T-cell (primary cell): ENCODE measurements around the gene CAMK4. TPM values are rescaled to one million over a fixed set of nuclear protein-coding genes. Genes with fewer than 3 reads are reported as not detected.
A peak's percentile ranks its signal among the peaks of the same experiment; 100 is the strongest.

Experiments
- ATAC-seq, 4 experiments: fragments of 200-7000 bp in 3 of 4; fragments of 150-1000 bp in 1 of 4; cut with Tn5 transposase; replicated peaks in 1 of 4; 1 replicate in 3 of 4; 2 replicates in 1 of 4; pipeline ENCODE4 v1.10.0; 2021; ENCODE audit warnings: moderate library complexity in 3 of 4, mild to moderate bottlenecking in 2 of 4, moderate number of reproducible peaks in 1 of 4
- CTCF ChIA-PET, 2 donors: fragments of 300-600 bp; sonication (Branson Sonifier 250); formaldehyde crosslinking; loops; one replicate each; lab custom pipeline; 2022; ENCODE audit warnings: antibody characterized with exemption in 2 of 2; lab: Charles Lee
- POLR2A ChIA-PET, 2 donors: fragments of 300-600 bp; sonication (Branson Sonifier 250); formaldehyde crosslinking; loops; one replicate each; lab custom pipeline; 2022; ENCODE audit warnings: antibody characterized with exemption in 2 of 2; lab: Charles Lee
- DNase-seq, 35 experiments: peaks; one replicate each; pipeline versions ENCODE4 v3.0.0 to v3.0.0-alpha.2; 2013 to 2023
- H3K27ac ChIP-seq: one replicate; pipeline ENCODE4 v1.5.1; 2013; ENCODE audit warnings: low read length
- H3K27me3 ChIP-seq, 2 experiments: replicated peaks in 1 of 2; 1 replicate in 1 of 2; 2 replicates in 1 of 2; pipeline versions ENCODE4 v1.6.1 to v1.7.0; 2013; ENCODE audit warnings: low read length in 1 of 2, mixed read lengths in 1 of 2; ENCODE audit not compliant: control insufficient read depth in 2 of 2, insufficient read depth in 2 of 2; ENCODE audit errors: extremely low read depth in 1 of 2
- H3K36me3 ChIP-seq, 2 donors: 1 replicate in 1 of 2; 2 replicates in 1 of 2; pipeline versions ENCODE4 v1.6.1 to v1.7.0; 2013; ENCODE audit warnings: low read length in 1 of 2; ENCODE audit not compliant: control insufficient read depth in 2 of 2, insufficient read depth in 1 of 2; ENCODE audit errors: extremely low read depth in 1 of 2
- H3K4me1 ChIP-seq, 2 experiments: 1 replicate in 1 of 2; 2 replicates in 1 of 2; pipeline versions ENCODE4 v1.6.1 to v1.7.0; 2013; ENCODE audit warnings: low read length in 2 of 2, mixed read lengths in 1 of 2; ENCODE audit not compliant: insufficient read depth in 2 of 2, control insufficient read depth in 1 of 2; ENCODE audit errors: extremely low read depth in 1 of 2
- H3K4me3 ChIP-seq, 2 donors: 1 replicate in 1 of 2; 2 replicates in 1 of 2; pipeline versions ENCODE4 v1.5.1 to v1.7.0; 2013; ENCODE audit warnings: mild to moderate bottlenecking in 2 of 2, low read length in 1 of 2, moderate library complexity in 1 of 2; ENCODE audit not compliant: control insufficient read depth in 1 of 2; ENCODE audit errors: extremely low read depth in 1 of 2
- H3K9me3 ChIP-seq: 2 replicates; pipeline ENCODE4 v1.7.0; 2013
- H3K27ac Mint-ChIP-seq, 2 donors: one replicate each; pipeline ENCODE4 v1.8.0; 2020 to 2021; ENCODE audit warnings: mild to moderate bottlenecking in 2 of 2, mixed read lengths in 2 of 2
- H3K27me3 Mint-ChIP-seq, 2 donors: one replicate each; pipeline ENCODE4 v1.8.0; 2021 to 2022; ENCODE audit warnings: mixed read lengths in 2 of 2
- H3K36me3 Mint-ChIP-seq: one replicate; pipeline ENCODE4 v1.8.0; 2021; ENCODE audit warnings: mixed read lengths
- H3K4me1 Mint-ChIP-seq, 3 donors: one replicate each; pipeline ENCODE4 v1.8.0; 2020 to 2022; ENCODE audit warnings: mixed read lengths in 3 of 3, mild to moderate bottlenecking in 1 of 3
- H3K4me3 Mint-ChIP-seq, 3 donors: one replicate each; pipeline ENCODE4 v1.8.0; 2020 to 2022; ENCODE audit warnings: mild to moderate bottlenecking in 3 of 3, mixed read lengths in 3 of 3, moderate library complexity in 3 of 3
- H3K9me3 Mint-ChIP-seq, 3 donors: one replicate each; pipeline ENCODE4 v1.8.0; 2020 to 2022; ENCODE audit warnings: mixed read lengths in 3 of 3
- WGBS: methylation state at CpG from one replicate; pipeline ENCODE4 v1.1.5; 2013; ENCODE audit warnings: missing lambda C conversion rate; ENCODE audit not compliant: insufficient coverage; 5-methylcytosine and 5-hydroxymethylcytosine counted together
- total RNA-seq, 35 experiments: library from RNA in 6 of 35; stranded (reverse) in 6 of 35; fragments of 120-200 nt in 1 of 35; gene quantifications; one replicate each; pipeline versions ENCODE4 v1.2.1 to v1.2.4 and lab custom pipeline; 2013 to 2026

The CAMK4 gene
- total RNA-seq, 5 donors from 2014 or later (not counting 1 experiment from before 2014, with no cell fraction given): 120 to 274 (median 243) TPM

GRCh38 chr5:111511174-111511830, 287.1 kb downstream of the CAMK4 start:
- 13% methylated on average over 1 of the region's 2 CpGs for WGBS
- Mint-ChIP-seq H3K27ac (peak overlapping the region; percentile 95 to 99), H3K4me1 (peaks cover 23 to 51% (median 46%) of the 10 kb centered on the region in 3 donors), H3K27me3 (no peaks in the 10 kb centered on the region), H3K36me3 (no peaks in the 10 kb centered on the region), H3K9me3 (no peaks in the 10 kb centered on the region), H3K4me3 (peak overlapping the region; percentile 98 to 99 (median 99))
- no peaks in the 10 kb centered on the region for H3K36me3 ChIP-seq
- POLR2A ChIA-PET: interaction anchor here (0.5 to 1.7 kb wide), 12 partner anchors 12 to 1817 kb away, joined by 3 to 17 read pairs (median 3); partner anchors contain the start of gene WDR36 (in 1 of the 2)
- ATAC-seq: no peak
- no peaks in the 10 kb centered on the region for H3K27me3 ChIP-seq
- CTCF ChIA-PET: interaction anchor here (0.6 to 1.5 kb wide), 7 partner anchors 14 to 665 kb away, joined by 3 to 14 read pairs (median 4); no protein-coding TSS in a partner anchor
- H3K4me3 ChIP-seq: peak overlapping the region; percentile 77 to 93
- peaks cover 9 to 11% of the 10 kb centered on the region in 2 experiments for H3K4me1 ChIP-seq
- peak in 1 of 35 experiments; percentile 15 for DNase-seq
- H3K9me3 ChIP-seq: no peaks in the 10 kb centered on the region
- H3K27ac ChIP-seq: no peak overlapping the region

GRCh38 chr5:111511831-111512374, 287.7 kb downstream of the CAMK4 start:
- H3K36me3 Mint-ChIP-seq: no peaks in the 10 kb centered on the region
- H3K27ac Mint-ChIP-seq: peak overlapping the region; percentile 95 to 99
- under 1% methylated on average over 32 of the region's 32 CpGs for WGBS
- H3K4me3 Mint-ChIP-seq: peak overlapping the region; percentile 98 to 99 (median 99)
- POLR2A ChIA-PET: interaction anchor here (0.7 to 1.7 kb wide), 9 partner anchors 14 to 649 kb away, joined by 3 to 17 read pairs (median 3); partner anchors contain the start of gene WDR36 (in 1 of the 2)
- peak in 2 of 4 experiments; percentile 0 to 6 for ATAC-seq
- peaks cover 23 to 51% (median 46%) of the 10 kb centered on the region in 3 donors for H3K4me1 Mint-ChIP-seq
- DNase-seq: peak in 7 of 35 experiments; percentile 0 to 12 (median 3)
- Histone ChIP-seq H3K36me3 (no peaks in the 10 kb centered on the region), H3K9me3 (no peaks in the 10 kb centered on the region), H3K4me1 (peaks cover 9 to 11% of the 10 kb centered on the region in 2 experiments), H3K4me3 (peak overlapping the region; percentile 77 to 93), H3K27ac (peak overlapping the region; percentile 81), H3K27me3 (no peaks in the 10 kb centered on the region)
- no peaks in the 10 kb centered on the region for H3K9me3 Mint-ChIP-seq
- H3K27me3 Mint-ChIP-seq: no peaks in the 10 kb centered on the region
- CTCF ChIA-PET: interaction anchor here (0.7 to 1.5 kb wide), 5 partner anchors 19 to 263 kb away, joined by 3 to 14 read pairs (median 4); no protein-coding TSS in a partner anchor

GRCh38 chr5:111512375-111513130, 288.4 kb downstream of the CAMK4 start, which contains the start of gene STARD4:
Gene STARD4, minus strand, starts transcription at chr5:111512535. Its CDS starts 5,102 bp downstream, at chr5:111507433.
- DNase-seq (peak; percentile 84 to 96 (median 91)), ATAC-seq (peak; percentile 93 to 97 (median 94))
- H3K27me3 ChIP-seq: no peaks in the 10 kb centered on the region
- peak within 1 kb of the TSS; percentile 95 to 99 for H3K27ac Mint-ChIP-seq
- peak within 1 kb of the TSS; percentile 77 to 93 for H3K4me3 ChIP-seq
- ChIA-PET CTCF (interaction anchor here in 1 of 2 donors (0.7 to 1.5 kb wide), 5 partner anchors 8 to 38 kb away, joined by 3 to 14 read pairs (median 4); no protein-coding TSS in a partner anchor), POLR2A (interaction anchor here (0.5 to 1.7 kb wide), 8 partner anchors 15 to 648 kb away, joined by 3 to 17 read pairs (median 4); partner anchors contain the start of gene WDR36 (in 1 of the 2))
- no peaks in the 10 kb centered on the region for H3K9me3 Mint-ChIP-seq
- no peaks in the 10 kb centered on the region for H3K9me3 ChIP-seq
- H3K27ac ChIP-seq: peak within 1 kb of the TSS; percentile 81
- peaks cover 9 to 11% of the 10 kb centered on the region in 2 experiments for H3K4me1 ChIP-seq
- WGBS: under 1% methylated on average over 37 of the region's 41 CpGs
- peaks cover 19 to 47% (median 43%) of the 10 kb centered on the region in 3 donors for H3K4me1 Mint-ChIP-seq
- no peaks in the 10 kb centered on the region for H3K27me3 Mint-ChIP-seq
- H3K36me3 Mint-ChIP-seq: no peaks in the 10 kb centered on the region
- H3K4me3 Mint-ChIP-seq: peak within 1 kb of the TSS; percentile 98 to 99 (median 99)
- no peaks in the 10 kb centered on the region for H3K36me3 ChIP-seq

- H3K9me3 ChIP-seq: no peaks in the 10 kb centered on the region
- peak overlapping the region; percentile 56 for H3K27ac ChIP-seq
- Mint-ChIP-seq H3K4me3 (peak overlapping the region; percentile 98 to 99 (median 99)), H3K27me3 (no peaks in the 10 kb centered on the region), H3K36me3 (no peaks in the 10 kb centered on the region), H3K4me1 (peaks cover 14 to 42% (median 42%) of the 10 kb centered on the region in 3 donors), H3K27ac (peak overlapping the region; percentile 95 to 99), H3K9me3 (no peaks in the 10 kb centered on the region)
- no peak for DNase-seq
- 14% methylated on average over 4 of the region's 6 CpGs for whole genome bisulfite sequencing
- no peaks in the 10 kb centered on the region for H3K36me3 ChIP-seq
- no peak for ATAC-seq
- ChIA-PET POLR2A (interaction anchor here in 1 of 2 donors (1.7 kb wide), 1 partner anchor 19 kb away, joined by 6 read pairs; no protein-coding TSS in a partner anchor), CTCF (interaction anchor here in 1 of 2 donors (0.7 to 1.4 kb wide), 3 partner anchors 9 to 18 kb away, joined by 3 to 5 read pairs (median 4); no protein-coding TSS in a partner anchor)
- peaks cover 9 to 11% of the 10 kb centered on the region in 2 experiments for H3K4me1 ChIP-seq
- H3K4me3 ChIP-seq: peak overlapping the region; percentile 77 to 93
- H3K27me3 ChIP-seq: no peaks in the 10 kb centered on the region
Observed at GRCh38 chr5:111513131-111513520, 288.9 kb downstream of the CAMK4 start.

- no peaks in the 10 kb centered on the region for H3K36me3 ChIP-seq
- peaks cover 14 to 35% (median 34%) of the 10 kb centered on the region in 3 donors for H3K4me1 Mint-ChIP-seq
- DNase-seq: no peak
- H3K27ac ChIP-seq: no peak overlapping the region
- H3K27me3 ChIP-seq: no peaks in the 10 kb centered on the region
- ChIA-PET POLR2A (interaction anchor here (0.5 to 0.6 kb wide), 2 partner anchors 46 to 414 kb away, joined by 3 to 4 read pairs; no protein-coding TSS in a partner anchor), CTCF (interaction anchor here (0.6 to 1.4 kb wide), 2 partner anchors 9 to 1278 kb away, joined by 3 to 5 read pairs; no protein-coding TSS in a partner anchor)
- H3K9me3 Mint-ChIP-seq: no peaks in the 10 kb centered on the region
- H3K27me3 Mint-ChIP-seq: no peaks in the 10 kb centered on the region
- H3K36me3 Mint-ChIP-seq: no peaks in the 10 kb centered on the region
- H3K4me1 ChIP-seq: peaks cover 9 to 11% of the 10 kb centered on the region in 2 experiments
- H3K4me3 ChIP-seq: no peak overlapping the region
- H3K4me3 Mint-ChIP-seq: peak overlapping the region; percentile 5 to 98 (median 39)
- WGBS: no CpG with 5 or more reads among the region's 3 CpGs
- no peak for ATAC-seq
- no peak overlapping the region for H3K27ac Mint-ChIP-seq
- no peaks in the 10 kb centered on the region for H3K9me3 ChIP-seq
Observed at GRCh38 chr5:111514087-111514486, 289.9 kb downstream of the CAMK4 start.
